HG03342 (cell line): ENCODE results near the gene MEG3.

Source experiments
- ATAC-seq: cut with Tn5 transposase; IDR thresholded peaks from one replicate; pipeline ENCODE4 v1.9.1; 2021; ENCODE audit warnings: mild to moderate bottlenecking, moderate library complexity; ENCODE audit not compliant: unreplicated experiment

Gene MEG3

GRCh38 chr14:100825713-100826331 is at the start of gene MEG3:
MEG3 (plus strand) TSS chr14:100826118.
- no peak for ATAC-seq

- no peak for ATAC-seq
These were observed 49.1 kb upstream of the MEG3 start for GRCh38 chr14:100776681-100777365.

GRCh38 chr14:100777366-100777817 is 48.5 kb upstream of the MEG3 start:
- no peak for ATAC-seq

GRCh38 chr14:100777818-100778525 is 47.9 kb upstream of the MEG3 start:
- no peak for ATAC-seq

GRCh38 chr14:100778526-100778882 is 47.4 kb upstream of the MEG3 start:
- ATAC-seq = no peak

- no peak for ATAC-seq
These were observed 46.8 kb upstream of the MEG3 start for GRCh38 chr14:100778951-100779690.

GRCh38 chr14:100779691-100780080 is 46.2 kb upstream of the MEG3 start:
- ATAC-seq = no peak

- ATAC-seq = no peak
These were observed 45.7 kb upstream of the MEG3 start for GRCh38 chr14:100780246-100780645.

- no peak for ATAC-seq
These were observed 45.1 kb upstream of the MEG3 start for GRCh38 chr14:100780646-100781355.

- ATAC-seq = no peak
These were observed 44.0 kb upstream of the MEG3 start for GRCh38 chr14:100781952-100782351.

- ATAC-seq = no peak
These were observed 43.2 kb upstream of the MEG3 start for GRCh38 chr14:100782516-100783320.

GRCh38 chr14:100783630-100784370 is 42.1 kb upstream of the MEG3 start:
- ATAC-seq = no peak

- ATAC-seq = no peak
These were observed 41.2 kb upstream of the MEG3 start for GRCh38 chr14:100784523-100785337.

GRCh38 chr14:100785338-100785615 is 40.6 kb upstream of the MEG3 start:
- ATAC-seq = no peak

- ATAC-seq = no peak
These were observed 40.3 kb upstream of the MEG3 start for GRCh38 chr14:100785626-100786025.

GRCh38 chr14:100786131-100786530 is 39.8 kb upstream of the MEG3 start:
- ATAC-seq = no peak

- no peak for ATAC-seq
These were observed 39.2 kb upstream of the MEG3 start for GRCh38 chr14:100786576-100787219.

- ATAC-seq = no peak
These were observed 38.3 kb upstream of the MEG3 start for GRCh38 chr14:100787659-100788058.
